ENCODE results near the gene SNX8. TPM values are rescaled to one million over a fixed set of nuclear protein-coding genes. Genes with fewer than 3 reads are reported as not detected.

The SNX8 gene
- total and polyA plus RNA-seq, 4 donors, result 8.7 to 20.8 (median 14.8) TPM

DNA sequence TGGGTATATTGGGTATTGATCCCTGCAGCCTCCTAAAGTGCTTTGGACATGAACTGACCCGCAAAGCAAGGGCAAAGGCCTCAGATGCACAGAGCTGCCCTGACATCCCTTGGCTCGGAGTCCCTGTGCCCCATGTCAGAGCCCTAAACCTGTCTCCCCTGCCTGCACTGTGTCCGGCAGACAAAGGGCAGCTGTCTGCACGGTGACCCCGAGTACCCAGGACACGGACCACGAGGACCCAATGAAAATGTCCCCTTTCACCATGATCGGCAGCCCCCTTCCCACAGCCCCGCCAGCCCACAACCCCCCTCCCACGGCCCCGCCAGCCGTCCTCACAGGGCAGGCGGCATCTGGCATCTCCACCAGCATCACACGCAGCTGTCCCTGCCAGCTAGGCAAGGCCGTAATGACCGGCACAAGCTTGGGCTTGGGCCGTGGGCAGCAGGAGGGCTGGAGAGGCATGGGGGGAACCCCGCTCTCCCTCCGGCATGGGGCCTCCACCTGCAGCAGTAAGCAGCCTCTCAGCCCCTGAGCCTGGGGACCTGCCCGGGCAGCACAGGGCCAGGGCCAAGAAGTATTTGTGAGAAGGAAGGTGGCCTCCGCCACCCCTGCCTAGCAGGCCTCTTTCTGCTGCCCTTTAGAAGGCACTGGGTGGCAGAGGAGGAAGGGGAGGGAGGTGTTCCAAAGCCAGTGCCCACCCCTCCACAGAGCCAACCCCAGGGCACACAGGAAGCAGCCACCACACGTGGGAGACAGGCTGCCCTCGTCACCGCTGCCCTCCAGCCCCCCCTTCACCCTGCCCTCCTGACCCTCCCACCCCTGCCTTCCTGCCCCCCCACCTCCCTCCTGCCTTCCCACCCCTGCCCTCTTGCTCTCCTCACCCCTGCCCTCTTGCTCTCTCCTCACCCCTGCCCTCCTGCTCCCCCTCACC is 62.1 kb downstream of the SNX8 start:
- H3K4me3 ChIP-seq (ENCODE audit: low read depth in 1 of 3, low read length in 3 of 3), result no peak overlapping the region
- H3K9ac ChIP-seq (ENCODE audit: low read depth in 1 of 2, low read length in 2 of 2), result no peak overlapping the region
- peaks cover 0 to 15% (median 2%) of the 10 kb centered on the region in 4 donors for H3K36me3 ChIP-seq (ENCODE audit: control insufficient read depth in 4 of 4, insufficient read depth in 3 of 4, low read depth in 1 of 4, low read length in 3 of 4)
- H3K27me3 ChIP-seq (ENCODE audit: control insufficient read depth in 4 of 4, insufficient read depth in 4 of 4, low read length in 3 of 4), result no peaks in the 10 kb centered on the region
- no peak overlapping the region for H3K27ac ChIP-seq (ENCODE audit: low read depth in 1 of 2, low read length in 2 of 2)
- 80% methylated on average over 24 of the region's 24 CpGs for WGBS
- no peak for DNase-seq (ENCODE audit: low spot score)
- no peaks in the 10 kb centered on the region for H3K9me3 ChIP-seq (ENCODE audit: control insufficient read depth in 4 of 4, low read length in 3 of 4)
- TF ChIP-seq SP1 (IDR thresholded peaks at IDR 0.05) (no peak), FOXA2 (IDR thresholded peaks at IDR 0.05) (no peak), TAF1 (conservative IDR thresholded peaks at IDR 0.05) (no peak), HNF4A (conservative IDR thresholded peaks at IDR 0.05) (no peak), JUND (IDR thresholded peaks at IDR 0.05) (no peak), NR2F2 (IDR thresholded peaks at IDR 0.05) (no peak), GABPA (IDR thresholded peaks at IDR 0.05 in 1 of 2, conservative IDR thresholded peaks at IDR 0.05 in 1 of 2) (no peak), RXRA (IDR thresholded peaks at IDR 0.05) (no peak), EGR1 (IDR thresholded peaks at IDR 0.05; ENCODE audit: low read depth in 2 of 2) (no peak), FOXA1 (IDR thresholded peaks at IDR 0.05) (no peak), HNF4G (IDR thresholded peaks at IDR 0.05) (no peak), RAD21 (IDR thresholded peaks at IDR 0.05) (no peak), YY1 (IDR thresholded peaks at IDR 0.05) (no peak)
- TF ChIP-seq, protein P1, sequence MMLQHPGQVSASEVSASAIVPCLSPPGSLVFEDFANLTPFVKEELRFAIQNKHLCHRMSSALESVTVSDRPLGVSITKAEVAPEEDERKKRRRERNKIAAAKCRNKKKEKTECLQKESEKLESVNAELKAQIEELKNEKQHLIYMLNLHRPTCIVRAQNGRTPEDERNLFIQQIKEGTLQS (IDR thresholded peaks at IDR 0.05), result no peak
- TF ChIP-seq, protein P2, sequence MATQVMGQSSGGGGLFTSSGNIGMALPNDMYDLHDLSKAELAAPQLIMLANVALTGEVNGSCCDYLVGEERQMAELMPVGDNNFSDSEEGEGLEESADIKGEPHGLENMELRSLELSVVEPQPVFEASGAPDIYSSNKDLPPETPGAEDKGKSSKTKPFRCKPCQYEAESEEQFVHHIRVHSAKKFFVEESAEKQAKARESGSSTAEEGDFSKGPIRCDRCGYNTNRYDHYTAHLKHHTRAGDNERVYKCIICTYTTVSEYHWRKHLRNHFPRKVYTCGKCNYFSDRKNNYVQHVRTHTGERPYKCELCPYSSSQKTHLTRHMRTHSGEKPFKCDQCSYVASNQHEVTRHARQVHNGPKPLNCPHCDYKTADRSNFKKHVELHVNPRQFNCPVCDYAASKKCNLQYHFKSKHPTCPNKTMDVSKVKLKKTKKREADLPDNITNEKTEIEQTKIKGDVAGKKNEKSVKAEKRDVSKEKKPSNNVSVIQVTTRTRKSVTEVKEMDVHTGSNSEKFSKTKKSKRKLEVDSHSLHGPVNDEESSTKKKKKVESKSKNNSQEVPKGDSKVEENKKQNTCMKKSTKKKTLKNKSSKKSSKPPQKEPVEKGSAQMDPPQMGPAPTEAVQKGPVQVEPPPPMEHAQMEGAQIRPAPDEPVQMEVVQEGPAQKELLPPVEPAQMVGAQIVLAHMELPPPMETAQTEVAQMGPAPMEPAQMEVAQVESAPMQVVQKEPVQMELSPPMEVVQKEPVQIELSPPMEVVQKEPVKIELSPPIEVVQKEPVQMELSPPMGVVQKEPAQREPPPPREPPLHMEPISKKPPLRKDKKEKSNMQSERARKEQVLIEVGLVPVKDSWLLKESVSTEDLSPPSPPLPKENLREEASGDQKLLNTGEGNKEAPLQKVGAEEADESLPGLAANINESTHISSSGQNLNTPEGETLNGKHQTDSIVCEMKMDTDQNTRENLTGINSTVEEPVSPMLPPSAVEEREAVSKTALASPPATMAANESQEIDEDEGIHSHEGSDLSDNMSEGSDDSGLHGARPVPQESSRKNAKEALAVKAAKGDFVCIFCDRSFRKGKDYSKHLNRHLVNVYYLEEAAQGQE (IDR thresholded peaks at IDR 0.05), result no peak
- TF ChIP-seq, protein P3, sequence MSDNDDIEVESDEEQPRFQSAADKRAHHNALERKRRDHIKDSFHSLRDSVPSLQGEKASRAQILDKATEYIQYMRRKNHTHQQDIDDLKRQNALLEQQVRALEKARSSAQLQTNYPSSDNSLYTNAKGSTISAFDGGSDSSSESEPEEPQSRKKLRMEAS (IDR thresholded peaks at IDR 0.05), result no peak
- TF ChIP-seq, protein P4, sequence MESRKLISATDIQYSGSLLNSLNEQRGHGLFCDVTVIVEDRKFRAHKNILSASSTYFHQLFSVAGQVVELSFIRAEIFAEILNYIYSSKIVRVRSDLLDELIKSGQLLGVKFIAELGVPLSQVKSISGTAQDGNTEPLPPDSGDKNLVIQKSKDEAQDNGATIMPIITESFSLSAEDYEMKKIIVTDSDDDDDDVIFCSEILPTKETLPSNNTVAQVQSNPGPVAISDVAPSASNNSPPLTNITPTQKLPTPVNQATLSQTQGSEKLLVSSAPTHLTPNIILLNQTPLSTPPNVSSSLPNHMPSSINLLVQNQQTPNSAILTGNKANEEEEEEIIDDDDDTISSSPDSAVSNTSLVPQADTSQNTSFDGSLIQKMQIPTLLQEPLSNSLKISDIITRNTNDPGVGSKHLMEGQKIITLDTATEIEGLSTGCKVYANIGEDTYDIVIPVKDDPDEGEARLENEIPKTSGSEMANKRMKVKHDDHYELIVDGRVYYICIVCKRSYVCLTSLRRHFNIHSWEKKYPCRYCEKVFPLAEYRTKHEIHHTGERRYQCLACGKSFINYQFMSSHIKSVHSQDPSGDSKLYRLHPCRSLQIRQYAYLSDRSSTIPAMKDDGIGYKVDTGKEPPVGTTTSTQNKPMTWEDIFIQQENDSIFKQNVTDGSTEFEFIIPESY (IDR thresholded peaks at IDR 0.05), result no peak
- TF ChIP-seq, protein P5, sequence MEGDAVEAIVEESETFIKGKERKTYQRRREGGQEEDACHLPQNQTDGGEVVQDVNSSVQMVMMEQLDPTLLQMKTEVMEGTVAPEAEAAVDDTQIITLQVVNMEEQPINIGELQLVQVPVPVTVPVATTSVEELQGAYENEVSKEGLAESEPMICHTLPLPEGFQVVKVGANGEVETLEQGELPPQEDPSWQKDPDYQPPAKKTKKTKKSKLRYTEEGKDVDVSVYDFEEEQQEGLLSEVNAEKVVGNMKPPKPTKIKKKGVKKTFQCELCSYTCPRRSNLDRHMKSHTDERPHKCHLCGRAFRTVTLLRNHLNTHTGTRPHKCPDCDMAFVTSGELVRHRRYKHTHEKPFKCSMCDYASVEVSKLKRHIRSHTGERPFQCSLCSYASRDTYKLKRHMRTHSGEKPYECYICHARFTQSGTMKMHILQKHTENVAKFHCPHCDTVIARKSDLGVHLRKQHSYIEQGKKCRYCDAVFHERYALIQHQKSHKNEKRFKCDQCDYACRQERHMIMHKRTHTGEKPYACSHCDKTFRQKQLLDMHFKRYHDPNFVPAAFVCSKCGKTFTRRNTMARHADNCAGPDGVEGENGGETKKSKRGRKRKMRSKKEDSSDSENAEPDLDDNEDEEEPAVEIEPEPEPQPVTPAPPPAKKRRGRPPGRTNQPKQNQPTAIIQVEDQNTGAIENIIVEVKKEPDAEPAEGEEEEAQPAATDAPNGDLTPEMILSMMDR (IDR thresholded peaks at IDR 0.05; ENCODE audit: low read depth, low read length, missing input control), result no peak
- no peaks in the 10 kb centered on the region for H3K4me1 ChIP-seq (ENCODE audit: control insufficient read depth in 4 of 4, insufficient read depth in 4 of 4, low read length in 3 of 4)

Measured in liver (tissue), 9 donors.